ENCODE measurements around the gene HES4.

Gene HES4

DNA sequence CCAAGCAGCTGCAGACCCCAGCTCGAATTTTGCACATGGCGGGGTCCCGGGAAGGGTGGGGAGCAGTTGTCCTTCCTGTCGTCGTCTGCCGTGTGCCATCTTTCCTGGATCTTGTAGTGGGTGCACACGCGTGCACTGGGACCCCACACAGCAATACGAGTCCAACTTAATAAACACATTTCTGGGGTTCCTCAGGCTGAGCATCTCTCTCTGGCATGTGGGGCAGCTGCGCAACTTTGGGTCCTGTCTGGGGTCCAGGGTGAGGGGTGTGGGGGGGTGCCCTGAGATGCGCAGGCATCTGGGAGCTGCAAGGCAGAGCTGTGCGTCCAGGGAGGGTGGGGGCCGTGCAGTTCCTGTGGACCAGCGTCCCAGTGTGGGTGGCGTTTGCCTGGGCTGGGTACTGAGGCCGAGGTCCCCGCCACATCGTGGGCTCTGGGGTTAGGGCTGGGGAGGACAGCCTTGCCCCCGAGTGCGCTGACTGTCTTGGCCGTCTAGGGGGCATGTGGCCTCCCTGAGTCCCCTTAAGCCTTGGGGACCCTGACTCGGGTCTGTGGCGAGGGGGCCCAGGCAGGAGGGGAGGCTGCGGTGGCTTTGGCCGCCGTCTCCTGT, 34.3 kb downstream of the HES4 start:
- no peak for DNase-seq (ENCODE audit: low read depth in 2 of 2)

DNA sequence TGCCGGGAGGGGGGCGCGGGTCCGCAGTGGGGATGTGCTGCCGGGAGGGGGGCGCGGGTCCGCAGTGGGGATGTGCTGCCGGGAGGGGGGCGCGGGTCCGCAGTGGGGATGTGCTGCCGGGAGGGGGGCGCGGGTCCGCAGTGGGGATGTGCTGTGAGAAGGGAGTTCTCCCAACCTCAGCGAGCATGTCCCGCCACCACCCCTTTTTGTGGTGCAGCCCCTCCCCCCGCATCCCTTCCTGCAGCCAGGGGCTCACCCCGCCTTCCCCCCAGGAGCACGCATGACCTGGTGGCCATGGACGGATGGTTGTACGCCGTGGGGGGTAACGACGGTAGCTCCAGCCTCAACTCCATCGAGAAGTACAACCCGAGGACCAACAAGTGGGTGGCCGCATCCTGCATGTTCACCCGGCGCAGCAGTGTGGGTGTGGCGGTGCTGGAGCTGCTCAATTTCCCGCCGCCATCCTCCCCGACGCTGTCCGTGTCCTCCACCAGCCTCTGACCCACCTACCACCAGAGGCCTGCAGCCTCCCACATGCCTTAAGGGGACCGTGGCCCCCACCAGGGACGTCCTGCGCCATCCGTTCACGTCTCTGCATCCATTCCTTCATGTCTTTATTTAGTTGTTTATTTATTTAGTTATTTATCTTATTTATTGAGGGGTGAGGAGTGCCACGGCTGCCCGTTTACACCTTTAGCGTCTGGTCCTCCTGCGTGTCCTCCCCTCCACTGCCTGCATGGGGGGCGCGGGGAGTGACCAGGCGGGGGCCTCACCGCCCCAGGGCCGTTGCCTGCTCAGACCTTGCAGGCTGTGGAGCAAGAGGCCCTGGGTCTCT, 35.0 kb downstream of the HES4 start:
- no peak for DNase-seq (ENCODE audit: low read depth in 2 of 2)

DNA sequence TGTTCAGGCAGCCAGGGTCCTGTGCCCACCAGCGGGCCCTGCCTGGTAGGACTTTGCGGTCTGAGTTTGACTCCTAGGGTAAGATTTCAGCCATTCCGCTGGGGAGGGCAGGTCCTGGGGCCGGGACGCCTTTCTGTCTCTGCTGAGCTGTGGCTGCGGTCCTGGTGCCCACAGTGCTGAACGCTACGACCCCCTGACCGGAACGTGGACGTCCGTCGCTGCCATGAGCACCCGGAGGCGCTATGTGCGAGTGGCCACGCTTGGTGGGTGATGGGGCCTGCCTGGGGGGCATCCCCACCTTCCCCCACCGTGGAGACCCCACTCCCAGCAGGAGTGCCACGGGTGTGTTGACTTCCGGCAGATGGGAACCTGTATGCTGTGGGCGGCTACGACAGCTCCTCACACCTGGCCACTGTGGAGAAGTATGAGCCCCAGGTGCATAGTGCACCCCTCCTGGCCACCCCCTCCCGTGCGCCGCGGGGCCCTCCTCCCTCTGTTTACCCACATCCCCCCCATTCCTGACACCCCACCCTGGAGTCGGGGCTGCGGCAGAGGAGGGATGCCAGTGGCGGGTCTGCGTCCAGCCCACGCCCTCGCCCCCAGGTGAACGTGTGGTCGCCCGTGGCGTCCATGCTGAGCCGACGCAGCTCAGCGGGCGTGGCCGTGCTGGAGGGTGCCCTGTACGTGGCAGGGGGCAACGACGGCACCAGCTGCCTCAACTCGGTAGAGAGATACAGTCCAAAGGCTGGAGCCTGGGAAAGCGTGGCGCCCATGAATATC, 36.0 kb downstream of the HES4 start:
- DNase-seq (ENCODE audit: low read depth in 2 of 2): no peak

GRCh38 chr1:963301-963651, 36.6 kb downstream of the HES4 start:
- no peak for DNase-seq (ENCODE audit: low read depth in 2 of 2)

DNA sequence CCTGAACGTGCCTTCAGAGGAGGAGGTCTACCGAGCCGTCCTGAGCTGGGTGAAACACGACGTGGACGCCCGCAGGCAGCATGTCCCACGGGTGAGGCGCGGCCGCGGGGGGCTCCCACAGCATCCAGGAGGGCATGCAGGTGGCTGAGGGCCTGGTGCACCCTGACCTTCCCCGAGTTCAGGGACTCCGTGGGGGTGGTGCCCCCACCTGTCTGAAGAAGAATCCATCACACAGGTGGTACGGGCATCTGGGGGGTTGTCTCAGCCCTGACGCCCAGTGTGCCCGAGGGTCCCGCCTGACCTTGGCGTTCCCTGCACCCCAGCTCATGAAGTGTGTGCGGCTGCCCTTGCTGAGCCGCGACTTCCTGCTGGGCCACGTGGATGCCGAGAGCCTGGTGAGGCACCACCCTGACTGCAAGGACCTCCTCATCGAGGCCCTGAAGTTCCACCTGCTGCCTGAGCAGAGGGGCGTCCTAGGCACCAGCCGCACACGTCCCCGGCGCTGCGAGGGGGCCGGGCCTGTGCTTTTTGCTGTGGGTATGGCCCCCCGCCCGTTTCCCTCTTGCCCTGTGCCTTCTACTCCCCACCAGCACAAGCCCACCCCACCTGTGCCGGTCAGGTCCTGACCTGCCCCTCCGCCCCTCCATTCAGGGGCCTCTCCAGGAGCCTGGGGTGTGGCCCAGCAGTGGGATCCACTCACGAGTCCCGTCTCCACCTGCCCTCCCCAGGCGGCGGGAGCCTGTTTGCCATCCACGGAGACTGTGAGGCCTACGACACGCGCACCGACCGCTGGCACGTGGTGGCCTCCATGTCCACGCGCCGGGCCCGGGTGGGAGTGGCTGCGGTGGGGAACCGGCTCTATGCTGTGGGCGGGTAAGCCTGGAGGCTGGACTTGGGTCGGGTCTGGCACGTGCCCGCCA, 37.3 kb downstream of the HES4 start:
- no peak for DNase-seq (ENCODE audit: low read depth in 2 of 2)

DNA sequence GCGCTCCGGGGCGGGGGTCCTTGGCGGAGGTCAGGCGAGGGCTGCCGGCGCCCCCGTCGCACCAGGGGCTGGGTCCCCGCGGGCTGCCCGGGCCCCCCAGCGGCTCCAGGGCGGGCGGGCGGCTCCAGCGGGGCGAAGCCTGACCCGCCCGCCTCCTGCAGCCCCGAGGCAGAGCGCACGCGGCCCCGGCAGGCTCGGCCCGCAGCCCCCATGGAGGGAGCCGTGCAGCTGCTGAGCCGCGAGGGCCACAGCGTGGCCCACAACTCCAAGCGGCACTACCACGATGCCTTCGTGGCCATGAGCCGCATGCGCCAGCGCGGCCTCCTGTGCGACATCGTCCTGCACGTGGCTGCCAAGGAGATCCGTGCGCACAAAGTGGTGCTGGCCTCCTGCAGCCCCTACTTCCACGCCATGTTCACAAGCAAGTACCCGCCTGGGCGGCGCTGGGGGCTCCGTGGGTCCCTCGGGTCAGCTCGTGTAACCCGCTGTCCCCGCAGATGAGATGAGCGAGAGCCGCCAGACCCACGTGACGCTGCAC, 38.7 kb downstream of the HES4 start:
- DNase-seq (ENCODE audit: low read depth in 2 of 2): no peak

DNA sequence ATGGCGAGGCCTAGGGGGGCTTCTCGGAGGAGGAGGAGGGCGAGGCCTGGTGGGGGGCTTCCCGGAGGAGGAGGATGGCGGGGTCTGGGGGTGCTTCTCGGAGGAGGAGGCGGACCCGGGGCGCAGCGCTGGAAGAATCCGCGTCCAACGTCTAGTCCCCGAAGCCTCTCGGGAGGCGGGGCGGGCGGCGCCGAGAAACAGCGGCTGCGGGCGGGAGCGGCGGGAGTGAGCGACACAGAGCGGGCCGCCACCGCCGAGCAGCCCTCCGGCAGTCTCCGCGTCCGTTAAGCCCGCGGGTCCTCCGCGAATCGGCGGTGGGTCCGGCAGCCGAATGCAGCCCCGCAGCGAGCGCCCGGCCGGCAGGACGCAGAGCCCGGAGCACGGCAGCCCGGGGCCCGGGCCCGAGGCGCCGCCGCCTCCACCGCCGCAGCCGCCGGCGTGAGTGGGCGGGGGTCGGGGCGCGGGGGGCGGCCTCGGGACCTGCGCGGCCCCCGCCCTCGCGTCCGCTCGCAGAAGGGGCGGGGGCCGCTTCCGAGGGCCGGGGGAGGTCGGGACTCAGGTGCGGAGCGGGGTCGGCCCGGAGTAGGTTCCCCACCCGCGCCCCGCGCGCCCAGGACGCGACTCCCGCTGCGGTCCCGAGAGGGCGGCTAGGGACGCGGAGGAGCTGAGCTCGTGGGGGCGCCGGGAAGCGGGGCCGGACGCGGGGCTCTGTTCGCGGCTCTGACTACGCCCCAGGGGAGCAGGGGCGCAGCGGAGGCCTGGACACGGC, 39.4 kb downstream of the HES4 start, which contains the start of gene KLHL17:
Gene KLHL17 (plus strand): TSS at position 222 of the 769 bp plus-strand sequence. CDS start 110 bp downstream, at position 332.
- DNase-seq (ENCODE audit: low read depth in 2 of 2): peak; percentile 80 to 81

DNA sequence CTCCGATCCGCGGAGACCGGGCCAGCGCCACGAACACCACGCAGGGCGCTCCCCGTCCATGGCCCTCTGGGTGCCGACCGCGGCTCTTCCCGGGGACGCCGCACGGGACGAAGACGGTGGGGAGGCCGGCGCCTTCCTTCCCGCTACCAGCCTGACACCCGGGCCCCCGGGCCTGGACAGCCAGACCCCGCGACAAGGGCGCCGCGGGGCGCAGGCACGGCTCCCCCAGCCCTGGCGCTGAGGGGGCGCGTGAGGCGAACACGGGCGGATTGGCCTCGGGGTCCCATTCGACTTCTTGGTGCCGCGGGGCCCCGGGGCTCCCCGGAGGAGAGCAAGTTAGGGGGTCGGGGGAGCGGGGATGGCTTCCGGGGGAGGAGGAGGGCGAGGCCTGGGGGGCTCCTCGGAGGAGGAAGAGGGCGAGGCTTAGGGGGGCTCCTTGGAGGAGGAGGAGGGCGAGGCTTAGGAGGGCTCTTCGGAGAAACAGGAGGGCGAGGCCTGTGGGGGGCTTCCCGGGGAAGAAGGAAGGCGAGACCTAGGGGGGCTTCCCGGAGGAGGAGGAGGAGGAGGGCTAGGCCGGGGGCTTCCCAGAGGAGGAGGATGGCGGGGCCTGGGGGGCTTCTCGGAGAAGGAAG, 40.0 kb downstream of the HES4 start:
- no peak for DNase-seq (ENCODE audit: low read depth in 2 of 2)

DNA sequence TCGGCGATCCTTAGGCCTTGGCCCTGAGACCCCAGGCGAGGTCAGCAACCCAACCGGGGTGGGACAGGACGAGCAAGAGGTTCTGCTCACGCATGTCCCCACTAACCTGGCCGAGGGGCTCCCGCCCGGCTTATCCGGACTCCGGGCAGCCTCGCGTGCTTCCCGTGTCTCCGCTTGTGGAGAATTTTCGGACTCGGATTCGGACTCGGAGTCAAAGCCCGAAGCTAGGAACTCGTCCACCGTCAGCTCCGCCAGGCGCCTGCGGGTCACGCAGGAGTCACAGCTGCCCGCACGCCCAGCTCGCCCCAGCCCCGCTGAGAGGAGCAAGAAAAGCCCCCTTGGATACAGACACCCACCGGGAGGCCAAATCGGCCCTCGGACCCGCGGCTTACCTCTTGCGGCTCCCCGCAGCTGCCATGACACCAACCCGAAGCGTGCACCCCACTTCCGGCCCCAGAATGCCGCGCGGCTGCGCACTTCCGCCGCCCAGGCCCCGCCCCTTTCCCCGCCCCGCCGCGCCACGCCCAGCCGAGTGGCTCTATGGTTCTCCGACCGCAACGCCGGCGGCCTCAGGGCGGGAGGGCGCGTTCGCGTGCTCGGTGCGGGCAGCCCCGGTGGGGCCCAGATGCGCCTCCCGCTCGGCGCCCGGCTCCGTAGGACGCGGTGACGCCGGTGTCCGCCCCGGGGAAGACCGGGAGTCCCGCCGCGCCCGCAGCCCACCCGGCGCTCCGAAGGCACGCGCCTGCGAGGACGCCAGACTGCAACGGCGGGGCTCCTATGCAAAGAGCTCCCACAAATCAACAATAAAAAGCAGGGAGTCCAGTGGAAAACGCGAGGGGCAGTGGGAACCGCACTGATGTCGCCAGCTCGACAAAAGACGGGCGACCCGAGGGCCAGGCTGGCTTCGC, 40.8 kb downstream of the HES4 start, which contains the start of gene NOC2L:
Gene NOC2L (minus strand): TSS at position 434 of the 908 bp plus-strand sequence. CDS start 16 bp downstream, at position 418.
- DNase-seq (ENCODE audit: low read depth in 2 of 2): peak; percentile 97 to 98

GRCh38 chr1:956636-957035, 43.3 kb downstream of the HES4 start:
- DNase-seq (ENCODE audit: low read depth in 2 of 2): no peak

DNA sequence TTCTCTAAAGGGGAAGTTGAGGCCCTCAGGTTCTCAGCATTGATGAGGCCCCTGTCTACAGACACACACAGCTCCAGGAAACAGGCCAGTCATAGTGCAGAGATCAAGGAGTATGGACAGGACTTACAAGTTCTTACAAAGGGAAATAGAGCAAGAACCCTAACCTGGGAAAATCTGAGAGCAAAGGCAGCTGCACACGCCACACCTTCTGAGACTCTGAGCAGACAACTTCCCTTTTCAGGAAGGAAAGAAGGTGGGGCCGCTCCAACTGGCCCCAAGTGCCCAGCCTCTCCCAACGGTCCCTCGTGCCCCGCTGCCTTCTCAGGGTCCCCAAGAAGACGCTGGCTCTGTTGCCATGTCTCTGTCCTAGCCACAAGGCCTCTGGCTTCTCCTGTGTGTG, 44.4 kb downstream of the HES4 start:
- no peak for DNase-seq (ENCODE audit: low read depth in 2 of 2)

DNA sequence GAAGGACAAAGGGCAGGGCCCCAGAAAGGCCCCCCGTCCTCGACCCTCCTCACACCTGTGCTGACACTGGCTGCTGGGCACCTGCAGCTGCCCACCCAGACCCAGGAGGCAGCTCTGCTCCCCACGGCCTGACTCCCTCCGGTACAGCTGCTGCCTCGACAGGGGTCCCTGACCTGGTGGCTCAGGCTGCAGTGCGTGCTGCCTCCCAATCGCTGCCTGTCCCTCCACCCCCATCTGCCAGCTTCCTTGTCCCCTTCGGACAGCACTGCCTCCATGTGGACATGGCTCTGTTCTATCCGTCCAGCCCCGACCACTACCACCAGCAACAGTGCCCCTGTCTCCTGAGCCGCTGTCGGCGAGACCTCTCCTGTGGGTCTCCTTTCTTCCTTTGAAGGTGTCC, 45.0 kb downstream of the HES4 start:
- no peak for DNase-seq (ENCODE audit: low read depth in 2 of 2)

GRCh38 chr1:953524-954320, 46.2 kb downstream of the HES4 start:
- DNase-seq (ENCODE audit: low read depth in 2 of 2): no peak

DNA sequence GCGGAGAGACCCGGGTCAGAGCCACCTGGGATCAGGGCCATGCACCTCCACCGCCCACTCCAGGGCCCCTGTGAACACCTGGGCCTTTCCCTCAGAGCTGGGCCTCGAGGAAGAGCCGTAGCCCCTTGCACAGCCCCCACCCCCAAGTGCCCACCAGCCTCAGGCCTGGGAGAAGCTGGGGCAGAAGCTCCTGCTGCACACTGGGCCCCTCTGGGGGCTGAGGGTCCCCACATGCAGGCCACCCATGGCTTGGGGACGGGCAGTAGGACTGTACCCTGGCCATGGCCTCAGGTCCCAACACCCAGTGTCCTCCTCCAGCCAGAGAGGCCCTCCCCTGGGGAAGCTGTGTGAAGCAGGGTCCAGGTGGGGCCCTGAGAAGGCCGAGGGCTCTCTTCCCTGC, 47.3 kb downstream of the HES4 start:
- DNase-seq (ENCODE audit: low read depth in 2 of 2): no peak

DNA sequence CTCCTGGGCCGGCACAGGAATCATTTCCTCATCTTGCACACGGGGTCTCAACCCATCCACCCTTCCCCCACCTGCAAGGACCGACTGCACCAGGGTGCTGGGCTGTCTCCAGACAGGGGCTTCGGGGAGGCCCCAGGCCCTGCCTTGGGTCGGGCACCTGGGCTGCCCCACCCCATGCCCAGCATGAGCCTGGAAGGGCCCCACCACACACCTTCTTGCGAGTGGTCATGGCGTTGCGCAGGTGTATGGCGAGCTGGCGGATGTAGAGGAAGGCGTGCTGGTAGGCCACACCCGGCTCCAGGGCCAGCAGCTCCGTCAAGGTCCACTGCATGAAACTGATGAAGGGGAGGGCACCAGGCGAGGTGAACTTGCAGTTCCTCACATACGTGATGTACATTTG, 47.7 kb downstream of the HES4 start:
- no peak for DNase-seq (ENCODE audit: low read depth in 2 of 2)

GRCh38 chr1:951364-951763, 48.5 kb downstream of the HES4 start:
- DNase-seq (ENCODE audit: low read depth in 2 of 2): no peak

DNA sequence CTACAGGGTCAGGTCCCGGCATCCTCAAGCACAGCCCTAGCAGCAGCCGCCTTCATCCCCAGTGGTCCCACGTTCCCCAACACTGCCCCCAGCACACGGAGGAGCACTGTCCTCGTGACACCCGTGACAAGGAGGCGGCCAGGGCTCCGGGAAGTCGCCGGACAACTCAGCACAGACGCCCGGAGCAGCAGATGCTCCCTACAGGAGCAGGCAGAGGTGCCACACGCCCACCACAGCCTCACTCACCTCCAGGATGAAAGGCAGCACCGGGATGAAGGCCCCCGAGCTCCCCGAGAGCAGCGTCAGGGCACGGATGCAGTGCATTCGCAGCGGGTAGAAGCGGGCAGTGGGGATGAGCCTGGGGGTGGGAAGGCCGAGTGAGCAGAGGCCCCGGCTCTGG, 49.0 kb downstream of the HES4 start:
- DNase-seq (ENCODE audit: low read depth in 2 of 2): no peak

- no peak for DNase-seq (ENCODE audit: low read depth in 2 of 2)
Observed at GRCh38 chr1:950268-950667, 49.6 kb downstream of the HES4 start.

Measured in stimulated activated CD8-positive, alpha-beta memory T cell treated with anti-CD3 and anti-CD28 coated beads, Interleukin-2, amount 100 ng/mL, for 48 hours (primary cell).